ENCODE data around the gene DPCD. TPM values are rescaled to one million over a fixed set of nuclear protein-coding genes. Genes with fewer than 3 reads are reported as not detected.

DPCD gene
- total RNA-seq, 6 experiments from 2014 or later, result 30.6 to 36.1 (median 32.5) TPM

DNA sequence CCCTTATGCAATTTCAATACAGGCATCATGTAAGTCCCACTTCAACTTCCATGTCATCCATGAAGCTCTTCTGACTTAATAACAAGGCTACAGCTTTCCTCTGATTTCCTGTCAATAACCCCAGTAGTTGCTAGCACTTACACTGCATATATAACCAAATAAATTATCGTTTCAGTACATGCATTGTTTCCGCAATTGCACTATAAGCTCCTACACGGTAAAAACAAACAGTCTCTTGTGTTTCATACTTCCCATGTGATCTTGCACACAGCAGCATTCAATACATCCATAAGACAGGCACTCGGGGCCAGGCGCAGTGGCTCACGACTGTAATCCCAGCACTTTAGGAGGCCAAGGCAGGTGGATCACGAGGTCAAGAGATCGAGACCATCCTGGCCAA, 65.4 kb downstream of the DPCD start:
- H3K36me3 Mint-ChIP-seq (ENCODE audit: low read depth), result peaks cover 6% of the 10 kb centered on the region
- DNase-seq, result no peak
- no peaks in the 10 kb centered on the region for H3K4me1 Mint-ChIP-seq (ENCODE audit: low read depth)
- H3K9me3 Mint-ChIP-seq, result no peaks in the 10 kb centered on the region
- H3K27me3 Mint-ChIP-seq (ENCODE audit: insufficient read depth), result peaks cover 4% of the 10 kb centered on the region
- TF ChIP-seq CTCF (IDR thresholded peaks at IDR 0.05), result no peak
- H3K27ac Mint-ChIP-seq, result no peak overlapping the region
- no peak overlapping the region for H3K4me3 Mint-ChIP-seq

DNA sequence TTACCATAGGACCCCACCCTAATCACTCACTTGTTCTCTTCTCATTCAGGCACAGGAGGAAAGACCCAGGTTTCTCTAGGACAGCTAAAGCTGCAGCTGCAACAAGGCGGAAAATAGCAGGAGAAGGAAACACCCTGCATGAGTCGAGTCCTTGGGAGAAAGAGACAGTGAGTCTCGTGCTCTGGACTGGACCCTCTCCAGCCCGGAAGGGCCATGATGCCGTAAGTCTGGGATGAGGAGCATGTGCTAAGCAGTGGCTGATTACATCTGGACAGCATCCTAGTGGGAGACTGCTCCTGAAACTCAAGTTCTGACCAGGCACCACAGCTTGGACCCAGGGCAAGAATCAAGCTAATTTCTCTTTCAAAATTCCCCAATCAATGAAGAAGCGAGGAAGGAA, 67.4 kb downstream of the DPCD start:
- H3K9me3 Mint-ChIP-seq, result no peaks in the 10 kb centered on the region
- H3K4me1 Mint-ChIP-seq (ENCODE audit: low read depth), result no peaks in the 10 kb centered on the region
- peaks cover 6% of the 10 kb centered on the region for H3K36me3 Mint-ChIP-seq (ENCODE audit: low read depth)
- peaks cover 2% of the 10 kb centered on the region; the same call in 1 of the 2 replicates for H3K27me3 Mint-ChIP-seq (ENCODE audit: insufficient read depth)
- TF ChIP-seq CTCF (IDR thresholded peaks at IDR 0.05), result no peak
- no peak for DNase-seq
- no peak overlapping the region for H3K27ac Mint-ChIP-seq
- H3K4me3 Mint-ChIP-seq, result no peak overlapping the region

DNA sequence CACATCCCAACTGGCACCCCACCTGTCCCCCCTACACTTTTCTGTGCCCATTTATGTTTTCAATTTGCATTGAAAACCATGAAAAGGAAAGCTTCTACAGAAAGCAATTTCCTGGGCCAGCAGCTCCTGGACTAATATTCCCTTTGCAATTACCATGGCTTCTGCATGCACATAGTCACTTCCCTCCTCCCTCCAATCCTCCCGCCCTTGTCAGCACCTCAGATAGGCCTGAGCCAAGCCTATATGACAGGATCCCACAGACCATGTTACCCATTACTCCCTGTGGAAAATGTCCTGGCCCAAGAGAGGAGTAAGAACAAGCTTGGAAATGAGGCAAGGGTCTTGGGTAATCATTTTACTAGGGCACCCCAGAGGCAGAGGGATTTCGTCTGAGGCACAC, 68.8 kb downstream of the DPCD start:
- no peaks in the 10 kb centered on the region for H3K4me1 Mint-ChIP-seq (ENCODE audit: low read depth)

GRCh38 chr10:101658975-101659374, 70.9 kb downstream of the DPCD start:
- H3K4me1 Mint-ChIP-seq (ENCODE audit: low read depth), result no peaks in the 10 kb centered on the region
- no peak overlapping the region for H3K27ac Mint-ChIP-seq
- H3K9me3 Mint-ChIP-seq, result no peaks in the 10 kb centered on the region
- no peak for DNase-seq
- H3K4me3 Mint-ChIP-seq, result no peak overlapping the region
- TF ChIP-seq CTCF (IDR thresholded peaks at IDR 0.05), result no peak
- H3K27me3 Mint-ChIP-seq (ENCODE audit: insufficient read depth), result 0 out of 2 replicates have a peak, but pooled peaks cover 1% of the 10 kb centered on the region
- H3K36me3 Mint-ChIP-seq (ENCODE audit: low read depth), result peaks cover 6% of the 10 kb centered on the region

More for the DNA sequence above, 68.8 kb downstream of the DPCD start:
- Mint-ChIP-seq H3K27me3 (ENCODE audit: insufficient read depth) (peaks cover under 1% of the 10 kb centered on the region; the same call in 1 of the 2 replicates), H3K9me3 (no peaks in the 10 kb centered on the region), H3K4me3 (no peak overlapping the region), H3K36me3 (ENCODE audit: low read depth) (peaks cover 6% of the 10 kb centered on the region), H3K27ac (no peak overlapping the region)
- DNase-seq, result no peak
- TF ChIP-seq CTCF (IDR thresholded peaks at IDR 0.05), result no peak

Small RNAs within 50 kb of the gene (microRNA-seq; reads per million reads assigned to microRNA genes)
- gene MIR3158-1 (not detected), gene MIR3158-2 (not detected)

Other genes with a start within 250 kb of the DPCD start
- 10 to 100 TPM; 22.3 to 27.9 (median 24.5) TPM for gene BTRC, start 234.2 kb upstream of the DPCD start, total RNA-seq (2021; fragmentation: NEBNext Ultra II Directional; extraction: Animal tissue kit (Norgen Biotek cat#: 25700))
- gene POLL, start 64 bp upstream of the DPCD start, total RNA-seq (2021; fragmentation: NEBNext Ultra II Directional; extraction: Animal tissue kit (Norgen Biotek cat#: 25700)), result 10 to 100 TPM; 19.3 to 20.9 (median 19.7) TPM
- gene FBXW4, start 106.8 kb downstream of the DPCD start, total RNA-seq (2021; fragmentation: NEBNext Ultra II Directional; extraction: Animal tissue kit (Norgen Biotek cat#: 25700)), result 10 to 100 TPM; 22.9 to 33.3 (median 28.8) TPM
- not detected for gene FGF8, start 187.8 kb downstream of the DPCD start, total RNA-seq (2021; fragmentation: NEBNext Ultra II Directional; extraction: Animal tissue kit (Norgen Biotek cat#: 25700))
- gene NPM3, start 195.1 kb downstream of the DPCD start, total RNA-seq (2021; fragmentation: NEBNext Ultra II Directional; extraction: Animal tissue kit (Norgen Biotek cat#: 25700)), result 10 to 100 TPM; 51.8 to 64.6 (median 54.8) TPM
- gene OGA, start 230.1 kb downstream of the DPCD start, total RNA-seq (2021; fragmentation: NEBNext Ultra II Directional; extraction: Animal tissue kit (Norgen Biotek cat#: 25700)), result 10 to 100 TPM; 56.2 to 61.6 (median 59.1) TPM

Data from HFFc6 (cell line).